ENCODE measurements around the gene AKAIN1. TPM values are rescaled to one million over a fixed set of nuclear protein-coding genes. Genes with fewer than 3 reads are reported as not detected.
A peak's percentile ranks its signal among the peaks of the same experiment; 100 is the strongest.

AKAIN1 gene, protein sequence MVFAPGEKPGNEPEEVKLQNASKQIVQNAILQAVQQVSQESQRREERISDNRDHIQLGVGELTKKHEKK
- total RNA-seq (2014; rRNA removed; shearing (Covaris generic)), result not detected in 2 replicates

DNA sequence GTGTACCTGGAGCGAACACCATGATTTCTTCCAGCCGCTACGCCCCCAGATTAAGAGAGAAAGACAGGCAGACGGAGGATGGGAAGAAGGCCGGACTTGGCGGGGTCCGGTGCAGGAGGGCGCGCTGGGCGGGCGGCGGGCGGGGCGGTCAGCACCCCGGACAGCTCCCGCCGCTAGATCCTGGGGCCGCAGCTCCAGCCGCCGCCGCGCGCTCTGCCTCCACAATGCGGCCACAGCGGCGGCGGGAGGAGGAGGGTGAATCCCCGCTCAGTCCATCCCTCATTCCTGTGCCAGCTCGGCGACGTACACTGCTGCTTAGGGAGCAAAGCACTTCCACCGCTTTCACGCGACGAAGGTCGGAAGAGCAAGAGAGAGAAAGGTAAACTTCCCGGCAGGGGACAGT is at the start of gene AKAIN1:
TSS of gene AKAIN1 (minus strand) at position 226 of the 403 bp plus-strand sequence. CDS start at position 22, 204 bp downstream.
- no peak for DNase-seq (ENCODE audit: low spot score)

DNA sequence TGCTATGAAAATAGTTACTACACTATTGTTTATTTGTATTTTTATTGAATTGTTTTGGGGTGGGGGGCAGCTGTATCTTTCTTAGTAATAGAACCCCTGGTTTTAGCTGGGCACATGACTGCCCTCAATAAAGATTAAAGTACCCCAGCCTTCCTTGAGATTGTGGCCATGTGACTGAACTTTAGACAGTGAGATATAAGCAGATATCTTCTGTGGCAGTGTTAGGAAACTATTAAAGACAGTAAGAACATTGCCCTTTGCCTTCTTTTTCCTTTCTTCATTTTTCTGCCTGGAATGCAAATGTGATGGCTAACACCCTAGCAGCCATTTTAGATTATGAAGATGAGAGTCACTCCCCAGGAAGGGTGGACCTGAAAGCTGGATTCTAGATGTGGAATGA is 47.9 kb upstream of the AKAIN1 start:
- DNase-seq (ENCODE audit: low spot score), result no peak

DNA sequence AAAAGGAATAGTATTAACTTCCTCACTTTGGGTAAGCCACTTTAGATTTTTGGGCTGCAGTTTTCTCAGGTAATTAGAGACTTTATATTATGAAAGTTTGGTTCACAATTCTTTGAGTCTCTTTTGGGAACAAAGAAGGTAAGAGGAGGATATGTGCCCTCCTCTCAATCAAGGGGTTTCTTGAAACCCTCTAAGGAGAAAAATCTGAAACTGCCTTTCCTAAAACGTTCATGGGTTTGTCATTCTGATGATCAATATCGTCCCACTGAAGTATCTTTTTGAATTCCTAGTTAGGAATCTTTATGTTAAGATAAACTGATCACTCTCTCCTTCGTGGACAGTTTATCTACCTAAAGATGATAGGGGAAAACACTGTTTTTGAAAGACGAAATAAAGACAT is 42.4 kb upstream of the AKAIN1 start:
- DNase-seq (ENCODE audit: low spot score), result no peak

DNA sequence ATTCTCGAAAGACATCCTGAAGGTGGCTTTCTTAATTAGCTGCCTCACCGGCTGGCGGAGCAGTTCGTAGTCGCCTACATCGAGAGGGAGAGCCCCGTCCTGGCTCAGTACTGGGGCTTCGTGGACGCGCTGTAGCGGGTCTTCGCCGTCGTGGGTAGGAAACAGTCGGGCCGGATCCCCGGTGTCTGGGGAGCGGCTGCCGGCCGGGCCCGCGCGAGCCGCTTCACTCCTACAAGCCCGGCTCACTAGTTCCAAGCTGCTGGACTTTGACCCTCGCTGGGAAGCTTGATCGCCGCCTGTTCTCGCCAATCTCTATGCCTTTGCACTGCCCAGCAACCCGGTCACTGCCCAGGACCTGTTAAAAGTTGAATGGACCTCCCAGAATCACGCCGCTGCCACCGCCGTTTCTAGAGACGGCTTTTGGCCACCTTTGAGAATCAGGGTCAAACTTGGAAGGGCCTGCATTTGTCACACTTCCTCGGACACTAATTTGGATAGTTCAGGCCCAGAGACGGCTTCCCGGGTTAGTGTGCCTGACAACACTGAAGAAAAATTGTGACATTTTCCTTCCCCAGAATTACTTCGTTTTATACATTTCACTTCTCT is 41.4 kb upstream of the AKAIN1 start:
- peak; percentile 88 for DNase-seq (ENCODE audit: low spot score)

DNA sequence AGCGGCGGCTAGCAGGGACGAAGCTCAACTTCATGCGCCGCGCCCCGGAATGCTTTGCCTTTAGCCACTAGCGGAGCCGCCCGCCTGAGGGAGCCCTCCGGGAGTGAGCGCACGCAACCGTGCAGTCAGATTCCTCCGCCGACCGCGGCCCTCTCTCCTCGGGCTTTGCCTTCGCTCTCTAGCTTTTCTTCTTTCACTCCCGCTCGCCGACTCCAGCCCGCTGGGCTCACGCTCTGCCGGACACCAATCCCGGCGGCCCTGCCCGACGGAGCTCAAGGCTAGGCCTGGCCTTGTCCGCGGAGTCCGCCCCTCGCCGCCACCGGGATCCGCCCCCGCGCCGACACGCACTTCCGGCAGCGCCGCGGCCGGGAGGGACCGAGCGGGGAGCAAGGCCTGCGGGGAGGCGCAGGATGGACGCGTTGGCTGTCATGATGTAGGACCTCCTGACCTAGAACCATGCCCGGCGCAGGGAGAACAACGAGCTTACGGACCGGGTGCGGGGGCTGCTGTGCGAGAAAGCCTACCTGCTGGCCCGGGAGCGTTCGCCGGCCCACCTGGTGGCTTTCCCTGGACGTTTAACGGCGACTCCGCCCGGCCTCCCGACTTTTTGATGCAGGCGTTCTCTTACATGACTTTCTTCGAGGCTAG is 40.8 kb upstream of the AKAIN1 start:
- DNase-seq (ENCODE audit: low spot score), result peak; percentile 90

DNA sequence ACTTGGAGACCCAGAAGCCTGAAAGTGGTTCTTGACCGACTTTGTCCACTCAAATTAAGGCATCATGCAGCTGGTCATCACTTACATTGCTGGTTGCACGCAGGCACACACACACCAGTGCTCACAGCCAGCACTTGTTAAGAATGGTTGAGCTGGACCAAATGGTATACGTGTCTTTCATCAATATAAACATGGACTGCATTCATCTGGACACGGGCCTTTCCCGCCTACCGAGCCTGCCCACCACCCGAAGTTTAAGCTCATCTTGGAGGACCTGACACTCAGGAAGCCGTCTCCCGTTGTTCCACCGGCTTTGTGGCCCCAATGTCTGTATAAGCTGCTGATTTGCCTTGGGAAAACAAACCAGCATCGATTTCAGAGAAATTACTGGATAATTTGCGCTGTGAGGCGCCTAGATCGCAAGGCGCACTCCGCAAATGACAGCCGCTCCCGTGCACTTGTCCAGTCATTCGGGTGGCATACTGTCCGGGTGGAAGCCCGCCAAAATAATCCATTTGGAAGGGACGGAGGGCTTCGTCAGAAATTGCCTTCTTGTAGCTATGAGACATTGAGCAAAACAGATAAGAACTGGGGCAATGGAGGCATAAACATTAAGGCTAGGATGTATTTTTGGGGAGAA is 40.1 kb upstream of the AKAIN1 start:
- DNase-seq (ENCODE audit: low spot score), result no peak

DNA sequence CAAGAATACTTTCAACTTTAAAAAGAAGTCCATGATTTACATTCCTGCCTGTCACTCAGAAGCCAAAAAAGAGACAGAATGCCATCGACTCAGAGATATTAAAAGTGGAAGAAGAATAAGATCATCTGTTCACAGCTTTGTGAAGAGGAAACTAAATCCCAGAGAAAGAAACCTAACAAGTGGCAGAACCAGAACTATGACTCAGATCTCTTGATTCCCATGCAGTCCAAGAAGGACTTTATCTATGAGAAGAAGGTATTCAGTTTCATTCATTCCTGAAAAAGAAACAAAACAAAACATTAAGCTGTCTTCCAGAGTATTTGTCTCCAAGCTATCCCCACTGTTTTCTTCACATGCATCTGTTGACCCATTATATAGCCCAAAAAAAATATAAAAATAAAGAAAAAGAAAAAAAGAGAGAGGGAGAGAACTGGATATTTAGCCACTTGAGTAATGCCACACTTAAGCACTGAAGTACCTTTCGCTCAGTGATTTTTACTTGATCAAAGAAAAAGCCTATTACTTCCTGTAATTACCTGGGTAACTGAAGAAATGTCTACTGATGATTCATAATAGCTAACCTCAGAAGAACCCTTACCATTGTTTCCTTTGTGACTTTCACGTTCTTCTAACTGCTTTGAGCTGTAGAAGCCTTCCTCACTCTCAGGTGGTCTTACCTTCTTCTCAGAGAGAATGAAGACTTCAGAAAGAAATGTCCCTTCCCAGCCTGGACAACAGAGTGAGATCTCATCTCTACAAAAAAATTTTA is 17.7 kb upstream of the AKAIN1 start:
- no peak for DNase-seq (ENCODE audit: low spot score)

DNA sequence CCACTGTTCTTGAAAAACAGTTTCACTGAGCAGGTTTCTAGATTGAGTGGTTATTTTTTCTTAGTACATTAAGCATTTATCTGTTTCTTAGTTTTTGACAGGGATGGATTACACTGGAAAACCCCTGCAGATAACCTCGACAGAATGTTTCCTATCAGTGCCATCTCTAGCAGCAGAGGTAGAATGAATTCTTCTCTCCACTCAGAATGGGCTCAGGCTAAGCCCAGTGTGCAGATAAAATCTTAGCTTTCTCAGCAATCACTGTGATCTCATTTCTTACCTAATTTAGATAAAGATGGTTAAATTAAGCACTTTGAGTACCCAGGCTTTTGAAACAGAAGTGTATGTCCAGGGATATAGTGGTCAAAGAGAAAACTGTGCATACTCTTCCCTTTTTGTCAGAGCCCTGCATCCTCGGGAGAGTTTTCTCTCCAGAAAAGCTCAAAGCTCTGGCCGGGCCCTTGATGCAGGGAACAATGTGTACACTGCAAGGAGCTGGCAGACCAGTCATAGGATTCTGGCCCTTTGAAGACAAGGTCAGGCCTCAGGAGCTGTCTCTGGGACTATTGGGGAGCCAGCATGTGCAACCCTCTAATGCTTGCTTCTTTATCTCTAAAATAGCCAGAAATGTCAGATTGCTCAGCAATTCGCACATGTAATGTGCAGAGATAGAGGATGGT is 10.6 kb upstream of the AKAIN1 start:
- no peak for DNase-seq (ENCODE audit: low spot score)

DNA sequence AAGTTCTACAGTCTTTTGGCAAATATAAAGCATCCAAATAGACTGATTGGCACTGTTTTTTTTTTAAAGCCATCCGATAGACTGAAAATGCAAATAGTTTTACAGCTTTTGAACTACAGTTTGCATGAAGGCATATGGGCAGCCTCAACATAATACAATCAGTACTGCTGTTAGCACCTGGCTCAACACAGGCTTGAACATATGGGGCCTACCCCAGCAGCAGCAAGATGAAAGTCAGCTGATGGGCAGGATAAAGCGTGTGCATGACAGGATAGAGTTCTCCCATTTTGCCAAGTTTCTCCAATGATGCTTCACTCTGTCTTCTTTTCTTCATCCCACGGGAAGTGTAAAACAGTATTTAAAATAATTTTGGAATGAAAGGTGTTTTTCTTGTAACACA is 1.3 kb upstream of the AKAIN1 start:
- no peak for DNase-seq (ENCODE audit: low spot score)

DNA sequence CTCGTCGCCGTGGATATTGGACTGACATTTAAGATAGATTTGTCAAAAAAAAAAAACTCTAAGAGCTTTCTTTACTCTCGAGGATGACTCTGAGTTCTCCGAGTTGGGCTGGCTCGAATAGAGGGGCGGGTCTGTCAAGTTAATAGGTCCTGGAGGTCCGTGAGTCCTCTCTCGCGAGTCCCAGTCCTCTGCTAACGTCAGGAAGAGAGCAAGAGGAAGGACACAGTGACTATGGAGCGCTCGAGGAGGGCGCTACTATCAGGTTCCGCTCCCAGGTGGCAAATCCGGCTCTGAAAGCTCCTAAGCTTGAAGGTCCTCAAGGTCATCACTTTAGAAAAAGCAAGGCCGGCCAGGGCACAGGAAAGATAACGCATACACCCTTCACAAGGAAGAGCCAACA is 404 bp upstream of the AKAIN1 start:
- DNase-seq (ENCODE audit: low spot score), result no peak

DNA sequence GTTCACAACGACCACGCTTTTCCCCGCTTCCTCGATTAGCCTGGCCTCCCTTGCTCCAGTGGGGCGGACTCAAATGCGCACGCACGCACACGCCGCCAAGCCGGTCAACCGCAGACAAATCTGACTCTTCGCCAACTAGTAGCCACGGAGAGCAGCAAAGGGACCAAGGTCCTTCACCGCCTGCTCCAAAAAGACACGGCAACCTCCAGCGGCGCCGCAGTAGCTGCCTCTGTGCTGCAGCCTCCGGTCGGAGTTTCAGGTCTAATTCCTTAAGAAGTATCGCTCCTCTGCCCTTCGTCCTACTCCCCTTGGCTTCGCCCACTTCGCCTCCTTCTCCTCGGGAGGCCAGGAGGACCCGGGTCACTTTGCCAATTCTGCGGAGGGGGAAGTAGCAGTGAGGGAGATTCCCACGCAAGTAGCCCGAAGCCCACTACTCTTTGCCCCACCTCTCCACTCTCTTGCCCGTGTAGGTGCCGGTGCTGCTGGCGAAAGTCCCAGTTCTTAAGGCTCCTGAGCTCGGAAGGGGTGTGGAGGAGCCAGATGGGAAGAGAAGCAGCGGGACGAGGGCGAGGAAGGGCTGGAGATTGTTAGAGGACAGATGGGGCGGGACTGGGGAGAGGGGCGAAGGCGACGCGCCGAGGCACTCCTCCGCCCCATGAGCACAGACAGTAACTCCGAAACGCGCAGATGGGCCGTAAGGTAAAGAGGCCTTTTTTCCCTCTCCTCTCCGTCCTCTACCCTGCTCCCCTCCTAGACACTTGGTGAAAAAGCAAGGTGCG is 615 bp downstream of the AKAIN1 start:
- no peak for DNase-seq (ENCODE audit: low spot score)

DNA sequence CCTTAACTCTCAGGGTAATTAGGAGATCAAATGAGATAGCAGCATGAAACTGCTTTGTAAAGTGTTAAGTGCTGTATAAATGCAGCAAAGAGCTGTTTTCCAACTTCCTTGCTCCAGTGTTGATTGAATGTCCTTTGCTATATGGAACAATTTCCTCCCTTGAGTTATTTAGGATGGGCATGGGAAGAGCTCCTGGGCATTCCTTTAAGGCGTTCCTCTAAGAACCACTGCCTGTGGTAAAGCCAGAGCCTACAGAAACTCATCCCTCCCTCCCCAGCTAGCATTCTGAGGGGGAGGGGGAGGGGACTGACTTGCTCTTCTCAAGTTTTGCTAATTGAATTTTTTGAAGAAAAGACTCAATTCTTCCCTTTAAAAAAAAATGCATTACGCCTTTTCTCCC is 1.4 kb downstream of the AKAIN1 start:
- DNase-seq (ENCODE audit: low spot score), result no peak

DNA sequence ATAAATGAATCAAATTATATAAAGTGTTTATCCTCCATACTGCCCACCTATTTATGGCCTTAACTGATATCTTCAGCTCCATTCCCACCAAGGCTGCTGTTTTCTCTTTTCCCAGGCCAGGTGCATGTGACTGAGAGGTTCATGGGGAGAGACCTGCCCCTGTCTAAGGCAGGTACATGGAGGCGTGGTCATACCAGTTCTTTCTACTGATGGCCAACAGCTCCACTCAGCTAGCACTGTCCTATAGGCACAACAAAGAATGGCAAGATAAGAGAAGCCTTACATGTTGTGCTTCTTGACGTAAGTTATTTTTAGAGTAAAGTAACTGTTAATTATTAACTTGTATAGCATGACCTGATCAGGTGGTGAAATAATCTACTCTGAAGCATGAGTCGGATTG is 16.8 kb downstream of the AKAIN1 start:
- no peak for DNase-seq (ENCODE audit: low spot score)

DNA sequence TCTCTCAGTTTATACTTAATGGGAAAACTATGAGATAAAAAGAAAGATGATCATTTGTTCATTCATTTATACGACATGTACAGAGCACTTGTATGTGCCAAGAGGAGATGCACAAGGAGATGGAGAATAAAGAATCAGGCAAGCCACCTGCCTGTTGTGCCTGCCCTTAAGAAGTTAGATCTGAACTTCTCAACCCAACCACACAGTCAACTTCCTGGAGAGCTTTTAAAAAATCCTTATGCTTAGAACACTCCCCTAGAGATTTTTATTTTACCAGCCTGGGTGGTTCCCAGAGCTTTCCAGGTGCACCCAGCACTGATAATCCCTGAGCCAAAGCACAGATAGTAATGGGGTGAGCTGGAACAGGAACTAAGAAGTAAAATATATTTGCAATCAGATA is 18.5 kb downstream of the AKAIN1 start:
- no peak for DNase-seq (ENCODE audit: low spot score)

DNA sequence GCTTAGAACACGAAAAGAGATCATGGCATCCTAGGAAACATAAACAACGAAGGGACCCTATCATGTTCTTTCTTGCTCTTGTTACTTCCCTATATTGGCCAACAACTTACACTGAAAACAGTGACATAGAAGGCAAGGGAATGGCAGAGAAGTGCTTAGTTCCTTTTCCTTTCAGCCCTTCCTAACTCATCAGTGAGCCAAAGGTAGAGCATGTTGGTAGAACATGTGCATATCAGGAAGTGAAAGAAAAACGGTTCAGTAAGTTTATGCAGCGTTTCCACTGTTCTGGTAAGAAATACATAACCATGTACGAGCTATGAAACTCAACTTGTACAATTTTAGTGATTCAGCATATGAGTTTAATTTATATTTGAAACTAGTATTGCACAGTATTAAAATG is 21.7 kb downstream of the AKAIN1 start:
- no peak for DNase-seq (ENCODE audit: low spot score)

DNA sequence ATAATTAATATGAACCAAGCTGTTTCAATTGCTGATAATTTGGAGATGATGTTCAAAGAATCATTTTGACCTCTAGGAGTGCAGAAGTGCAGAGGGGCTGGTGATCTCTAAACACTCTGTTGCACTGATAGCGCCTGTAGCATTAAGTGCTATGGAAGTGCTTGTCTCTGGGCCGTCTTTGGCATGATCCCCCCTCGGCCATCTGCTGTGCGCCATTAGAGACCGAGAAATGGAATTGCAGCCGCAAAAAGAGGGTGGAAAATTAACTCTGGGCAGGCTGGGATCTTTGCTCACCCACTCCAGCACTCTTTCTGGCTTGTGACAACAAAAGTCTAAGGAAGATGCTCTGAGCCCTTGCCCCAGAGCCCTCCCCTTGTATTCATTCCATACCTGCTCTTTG is 23.4 kb downstream of the AKAIN1 start:
- DNase-seq (ENCODE audit: low spot score), result no peak

DNA sequence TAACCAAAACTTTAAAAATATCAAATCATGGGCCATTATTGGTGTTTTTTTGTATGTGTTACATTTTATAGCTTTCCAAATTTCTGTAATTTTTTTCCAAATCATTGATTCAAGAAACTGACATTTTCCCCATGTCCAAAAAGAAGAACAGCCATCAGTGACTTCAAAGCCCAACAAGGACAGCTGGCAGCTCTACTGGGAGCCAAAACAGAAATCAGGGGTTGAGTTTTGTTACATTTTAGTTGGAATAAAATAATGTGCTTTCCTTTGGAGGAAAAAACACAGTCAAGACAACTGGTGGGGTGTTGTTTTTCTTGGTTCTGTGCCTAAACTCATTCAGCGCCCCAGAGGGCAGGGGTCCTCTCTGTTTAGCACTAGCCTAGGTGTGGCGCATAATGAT is 23.8 kb downstream of the AKAIN1 start:
- no peak for DNase-seq (ENCODE audit: low spot score)

DNA sequence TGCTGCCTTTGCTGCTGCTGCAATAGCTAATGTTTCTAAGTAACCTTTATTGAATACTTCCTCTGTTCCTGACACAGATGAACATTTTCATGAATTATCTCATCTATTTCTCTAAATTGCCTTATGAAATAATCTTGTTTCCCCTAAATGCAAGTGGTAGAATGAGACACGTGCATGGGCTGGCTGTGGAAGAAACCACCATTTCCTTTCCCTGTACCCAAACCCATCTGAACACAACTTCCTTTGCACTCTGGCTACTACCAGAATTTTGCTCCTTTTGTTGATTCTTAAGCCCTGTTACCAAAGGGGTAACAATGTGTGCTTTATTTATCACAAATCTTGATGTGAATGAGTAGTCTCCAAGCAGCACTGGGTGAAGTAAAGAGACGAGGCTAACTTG is 29.2 kb downstream of the AKAIN1 start:
- DNase-seq (ENCODE audit: low spot score), result no peak

DNA sequence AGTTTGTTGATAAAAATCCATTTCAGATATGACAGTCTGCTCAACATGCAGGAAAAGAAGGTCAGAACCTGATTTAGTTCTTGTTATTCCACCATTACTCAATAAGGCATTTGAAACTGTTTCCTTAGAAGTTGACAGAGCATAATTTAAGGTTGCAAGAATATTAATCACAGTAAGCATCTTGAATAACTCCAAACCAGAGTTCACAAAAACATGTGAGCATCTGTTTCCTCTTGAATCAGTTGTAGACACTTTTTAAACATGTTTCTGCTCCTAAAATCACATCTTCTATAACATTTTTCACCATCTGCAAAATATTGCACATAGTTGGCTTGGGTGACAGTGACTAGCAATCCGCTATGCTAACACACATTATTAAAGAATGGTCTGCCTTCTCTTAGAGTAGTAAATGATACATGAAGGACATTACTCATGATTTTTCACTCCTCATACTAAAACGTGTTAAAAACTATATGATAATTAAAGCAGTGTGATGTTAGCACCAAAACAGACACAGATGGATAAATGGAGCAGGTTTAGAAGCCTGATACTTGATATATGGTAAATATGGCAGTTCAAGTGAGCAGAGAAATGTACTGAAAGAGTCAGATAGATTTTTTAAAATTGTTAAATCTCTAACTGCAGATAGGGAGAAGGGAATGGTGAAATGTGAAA is 30.3 kb downstream of the AKAIN1 start:
- no peak for DNase-seq (ENCODE audit: low spot score)

DNA sequence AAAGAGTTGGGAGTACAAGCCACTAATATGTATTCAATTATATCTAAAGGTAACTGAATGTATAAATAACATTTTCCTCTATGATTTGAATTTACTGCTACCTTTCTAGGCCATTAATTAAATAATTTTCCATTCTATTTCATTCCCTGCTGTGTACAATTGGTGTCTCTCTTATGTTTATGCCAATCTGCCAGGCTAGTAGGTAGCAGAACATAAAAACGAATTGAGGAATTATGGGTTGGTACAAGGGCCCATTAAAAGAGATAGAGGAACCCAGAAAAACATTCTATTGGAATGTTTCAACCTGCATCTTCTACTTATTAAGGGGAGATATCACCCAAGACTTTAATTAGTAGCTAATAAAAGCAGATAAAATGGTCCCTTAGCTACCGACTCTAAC is 32.2 kb downstream of the AKAIN1 start:
- no peak for DNase-seq (ENCODE audit: low spot score)
